Nephron (organoid): Measurements from ENCODE around the gene GLMN.

Experiments
- H3K27ac Mint-ChIP-seq, 3 experiments: 2 replicates each; pipeline ENCODE4 v1.8.0; 2020; ENCODE audit warnings: mixed read lengths in 3 of 3, mild to moderate bottlenecking in 2 of 3, moderate library complexity in 1 of 3
- H3K27me3 Mint-ChIP-seq: 2 replicates; pipeline ENCODE4 v1.8.0; 2021; ENCODE audit warnings: low read depth, mild to moderate bottlenecking, moderate library complexity, mixed read lengths
- H3K36me3 Mint-ChIP-seq: 2 replicates; pipeline ENCODE4 v1.8.0; 2020; ENCODE audit warnings: low read depth, mixed read lengths
- H3K4me1 Mint-ChIP-seq: 2 replicates; pipeline ENCODE4 v1.8.0; 2020; ENCODE audit warnings: mixed read lengths
- H3K4me3 Mint-ChIP-seq, 3 experiments: 2 replicates each; pipeline ENCODE4 v1.8.0; 2020; ENCODE audit warnings: mild to moderate bottlenecking in 3 of 3, mixed read lengths in 3 of 3, moderate library complexity in 2 of 3
- H3K9me3 Mint-ChIP-seq: 2 replicates; pipeline ENCODE4 v1.8.0; 2020; ENCODE audit warnings: mixed read lengths
- TF ChIP-seq, protein P1 (sequence below), 3 experiments: fragments of 200-600 bp; sonication (generic); IDR thresholded peaks; one replicate each; pipeline ENCODE4 v1.5.0; 2021; ENCODE audit warnings: antibody characterized with exemption in 3 of 3; ENCODE audit not compliant: unreplicated experiment in 3 of 3

Gene GLMN

DNA sequence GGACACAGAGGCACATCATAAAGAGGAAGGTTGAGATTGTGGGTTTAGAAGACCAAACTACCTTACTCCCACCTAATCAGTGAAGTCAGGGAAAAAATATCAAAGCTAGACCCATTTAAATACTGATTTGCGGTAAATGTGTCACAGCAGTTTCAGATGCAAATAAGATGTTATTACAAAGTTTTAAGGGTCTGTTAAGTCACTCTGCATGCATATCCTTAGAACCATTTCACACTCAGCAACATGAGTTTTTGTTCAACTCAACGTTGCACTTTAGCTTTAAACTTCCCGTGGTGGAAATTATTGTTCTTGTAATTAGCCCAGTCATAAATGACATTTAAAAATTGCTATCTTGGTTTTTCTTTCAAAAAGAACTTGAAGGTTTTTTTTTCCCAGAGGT lies 34.9 kb upstream of the GLMN start:
- peaks cover 62% of the 10 kb centered on the region for H3K36me3 Mint-ChIP-seq
- H3K27me3 Mint-ChIP-seq: no peaks in the 10 kb centered on the region
- H3K4me3 Mint-ChIP-seq: no peak overlapping the region
- H3K4me1 Mint-ChIP-seq: no peaks in the 10 kb centered on the region
- no peak overlapping the region for H3K27ac Mint-ChIP-seq
- TF ChIP-seq, protein P1, sequence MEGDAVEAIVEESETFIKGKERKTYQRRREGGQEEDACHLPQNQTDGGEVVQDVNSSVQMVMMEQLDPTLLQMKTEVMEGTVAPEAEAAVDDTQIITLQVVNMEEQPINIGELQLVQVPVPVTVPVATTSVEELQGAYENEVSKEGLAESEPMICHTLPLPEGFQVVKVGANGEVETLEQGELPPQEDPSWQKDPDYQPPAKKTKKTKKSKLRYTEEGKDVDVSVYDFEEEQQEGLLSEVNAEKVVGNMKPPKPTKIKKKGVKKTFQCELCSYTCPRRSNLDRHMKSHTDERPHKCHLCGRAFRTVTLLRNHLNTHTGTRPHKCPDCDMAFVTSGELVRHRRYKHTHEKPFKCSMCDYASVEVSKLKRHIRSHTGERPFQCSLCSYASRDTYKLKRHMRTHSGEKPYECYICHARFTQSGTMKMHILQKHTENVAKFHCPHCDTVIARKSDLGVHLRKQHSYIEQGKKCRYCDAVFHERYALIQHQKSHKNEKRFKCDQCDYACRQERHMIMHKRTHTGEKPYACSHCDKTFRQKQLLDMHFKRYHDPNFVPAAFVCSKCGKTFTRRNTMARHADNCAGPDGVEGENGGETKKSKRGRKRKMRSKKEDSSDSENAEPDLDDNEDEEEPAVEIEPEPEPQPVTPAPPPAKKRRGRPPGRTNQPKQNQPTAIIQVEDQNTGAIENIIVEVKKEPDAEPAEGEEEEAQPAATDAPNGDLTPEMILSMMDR (IDR thresholded peaks at IDR 0.05; ENCODE audit: unreplicated experiment in 3 of 3): no peak
- H3K9me3 Mint-ChIP-seq: peaks cover 7% of the 10 kb centered on the region

DNA sequence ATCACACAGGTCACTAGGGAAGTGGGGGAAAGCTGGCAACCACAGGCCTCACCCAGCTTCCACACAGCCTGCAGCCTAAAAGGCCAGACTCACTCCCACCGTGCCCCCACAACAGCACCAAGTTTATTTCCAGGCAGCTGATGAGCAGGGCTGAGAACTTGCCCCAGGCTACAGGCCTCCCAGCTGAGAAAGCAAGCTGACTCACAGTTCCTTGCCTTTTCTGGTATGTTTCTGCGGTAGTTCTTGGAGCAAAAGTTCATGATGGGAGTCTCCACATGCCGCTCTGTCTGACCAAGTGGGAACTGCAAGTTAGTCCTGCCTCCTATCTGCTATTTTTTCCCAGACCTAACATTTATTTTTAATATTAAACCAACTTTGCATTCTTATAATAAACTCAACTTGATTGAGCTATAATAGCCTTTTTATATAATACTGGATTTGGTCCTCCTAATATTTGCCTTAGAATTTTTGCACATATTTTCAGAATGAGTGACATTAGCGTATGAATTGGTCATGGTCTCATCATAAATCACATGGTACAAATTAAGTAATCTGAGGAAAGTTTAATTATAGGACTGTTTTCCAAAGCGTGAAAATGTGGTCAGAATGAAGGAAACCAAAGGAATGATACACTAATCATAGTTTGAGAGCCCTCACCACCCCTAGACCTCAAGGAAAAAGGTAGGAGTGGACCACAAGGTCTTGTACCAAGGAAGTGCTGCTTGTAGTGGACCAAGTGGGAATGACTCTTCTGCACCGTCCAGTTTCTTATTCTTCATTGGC lies 30.8 kb upstream of the GLMN start:
- Mint-ChIP-seq H3K27me3 (no peaks in the 10 kb centered on the region), H3K9me3 (peaks cover 38% of the 10 kb centered on the region), H3K27ac (no peak overlapping the region), H3K4me1 (no peaks in the 10 kb centered on the region), H3K36me3 (peaks cover 90% of the 10 kb centered on the region), H3K4me3 (no peak overlapping the region)
- TF ChIP-seq, protein P1 (IDR thresholded peaks at IDR 0.05; ENCODE audit: unreplicated experiment in 3 of 3): no peak

DNA sequence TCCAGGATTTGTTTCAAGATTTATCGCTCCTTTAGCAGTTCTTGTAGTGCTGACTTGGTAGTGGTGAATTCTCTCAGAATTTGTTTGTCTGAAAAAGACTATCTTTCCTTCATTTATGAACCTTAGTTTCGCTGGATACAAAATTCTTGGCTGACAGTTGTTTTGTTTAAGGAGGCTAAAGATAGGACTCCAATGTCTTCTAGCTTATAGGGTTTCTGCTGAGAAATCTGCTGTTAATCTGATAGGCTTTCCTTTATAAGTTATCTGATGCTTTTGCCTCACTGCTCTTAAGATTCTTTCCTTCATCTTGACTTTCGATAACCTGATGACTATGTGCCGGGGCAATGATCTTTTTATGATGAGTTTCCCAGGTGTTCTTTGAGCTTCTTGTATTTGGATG lies 29.0 kb upstream of the GLMN start:
- H3K9me3 Mint-ChIP-seq: peaks cover 43% of the 10 kb centered on the region
- no peaks in the 10 kb centered on the region for H3K27me3 Mint-ChIP-seq
- H3K4me1 Mint-ChIP-seq: no peaks in the 10 kb centered on the region
- H3K27ac Mint-ChIP-seq: no peak overlapping the region
- no peak overlapping the region for H3K4me3 Mint-ChIP-seq
- peaks cover 92% of the 10 kb centered on the region for H3K36me3 Mint-ChIP-seq
- TF ChIP-seq, protein P1 (IDR thresholded peaks at IDR 0.05; ENCODE audit: unreplicated experiment in 3 of 3): no peak

DNA sequence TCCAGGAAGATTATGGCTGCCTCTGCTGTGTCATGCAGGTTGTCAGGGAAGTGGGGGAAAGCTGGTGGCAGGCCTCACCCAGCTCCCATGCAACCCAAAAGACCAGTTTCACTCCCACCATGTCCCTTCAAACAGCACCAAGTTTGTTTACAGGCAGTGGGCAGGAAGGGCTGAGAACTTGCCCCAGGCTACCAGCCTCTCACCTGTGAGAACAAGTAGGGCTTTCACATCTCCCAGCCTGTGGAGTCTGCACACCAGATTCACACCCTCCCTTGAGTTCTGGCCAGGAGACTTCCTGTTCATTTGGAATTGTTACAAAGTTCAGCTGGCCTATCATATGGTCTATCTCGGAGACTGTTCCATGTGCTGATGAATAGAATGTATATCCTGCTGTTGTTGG lies 27.9 kb upstream of the GLMN start:
- Mint-ChIP-seq H3K27ac (no peak overlapping the region), H3K27me3 (no peaks in the 10 kb centered on the region)

DNA sequence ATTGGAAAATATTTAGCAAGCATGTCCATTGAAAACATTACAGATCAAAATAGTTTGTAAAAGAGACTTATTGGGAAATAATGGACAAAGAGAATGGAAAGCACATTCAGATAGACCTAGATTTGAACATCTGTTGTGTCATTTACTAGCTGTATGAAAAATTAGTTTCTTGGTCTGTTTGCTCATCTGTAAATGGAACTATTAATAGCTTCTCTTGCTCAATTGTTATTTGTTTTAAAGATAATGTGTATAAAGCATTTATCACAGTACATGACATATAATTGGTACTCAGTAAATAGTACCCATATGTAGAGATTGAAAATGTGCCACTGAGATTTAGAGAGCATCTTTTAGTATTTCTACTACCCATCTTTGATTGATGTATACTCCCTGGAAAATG lies 26.0 kb upstream of the GLMN start:
- TF ChIP-seq, protein P1 (IDR thresholded peaks at IDR 0.05; ENCODE audit: unreplicated experiment in 3 of 3): no peak
- H3K4me3 Mint-ChIP-seq: no peak overlapping the region
- no peak overlapping the region for H3K27ac Mint-ChIP-seq
- peaks cover 80% of the 10 kb centered on the region for H3K36me3 Mint-ChIP-seq
- no peaks in the 10 kb centered on the region for H3K4me1 Mint-ChIP-seq
- peaks cover 40% of the 10 kb centered on the region for H3K9me3 Mint-ChIP-seq
- no peaks in the 10 kb centered on the region for H3K27me3 Mint-ChIP-seq

More for the DNA sequence above, 27.9 kb upstream of the GLMN start:
- no peaks in the 10 kb centered on the region for H3K4me1 Mint-ChIP-seq
- no peak overlapping the region for H3K4me3 Mint-ChIP-seq
- H3K9me3 Mint-ChIP-seq: peaks cover 40% of the 10 kb centered on the region
- TF ChIP-seq, protein P1 (IDR thresholded peaks at IDR 0.05; ENCODE audit: unreplicated experiment in 3 of 3): no peak
- peaks cover 87% of the 10 kb centered on the region for H3K36me3 Mint-ChIP-seq
